HG02642 (cell line): ENCODE measurements around the gene NDUFAF8.
A peak's percentile ranks its signal among the peaks of the same experiment; 100 is the strongest.

Experiments used
- ATAC-seq: cut with Tn5 transposase; IDR thresholded peaks from one replicate; pipeline ENCODE4 v1.9.1; 2021; ENCODE audit warnings: mild to moderate bottlenecking; ENCODE audit not compliant: unreplicated experiment, poor library complexity

NDUFAF8 gene, protein sequence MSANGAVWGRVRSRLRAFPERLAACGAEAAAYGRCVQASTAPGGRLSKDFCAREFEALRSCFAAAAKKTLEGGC

DNA sequence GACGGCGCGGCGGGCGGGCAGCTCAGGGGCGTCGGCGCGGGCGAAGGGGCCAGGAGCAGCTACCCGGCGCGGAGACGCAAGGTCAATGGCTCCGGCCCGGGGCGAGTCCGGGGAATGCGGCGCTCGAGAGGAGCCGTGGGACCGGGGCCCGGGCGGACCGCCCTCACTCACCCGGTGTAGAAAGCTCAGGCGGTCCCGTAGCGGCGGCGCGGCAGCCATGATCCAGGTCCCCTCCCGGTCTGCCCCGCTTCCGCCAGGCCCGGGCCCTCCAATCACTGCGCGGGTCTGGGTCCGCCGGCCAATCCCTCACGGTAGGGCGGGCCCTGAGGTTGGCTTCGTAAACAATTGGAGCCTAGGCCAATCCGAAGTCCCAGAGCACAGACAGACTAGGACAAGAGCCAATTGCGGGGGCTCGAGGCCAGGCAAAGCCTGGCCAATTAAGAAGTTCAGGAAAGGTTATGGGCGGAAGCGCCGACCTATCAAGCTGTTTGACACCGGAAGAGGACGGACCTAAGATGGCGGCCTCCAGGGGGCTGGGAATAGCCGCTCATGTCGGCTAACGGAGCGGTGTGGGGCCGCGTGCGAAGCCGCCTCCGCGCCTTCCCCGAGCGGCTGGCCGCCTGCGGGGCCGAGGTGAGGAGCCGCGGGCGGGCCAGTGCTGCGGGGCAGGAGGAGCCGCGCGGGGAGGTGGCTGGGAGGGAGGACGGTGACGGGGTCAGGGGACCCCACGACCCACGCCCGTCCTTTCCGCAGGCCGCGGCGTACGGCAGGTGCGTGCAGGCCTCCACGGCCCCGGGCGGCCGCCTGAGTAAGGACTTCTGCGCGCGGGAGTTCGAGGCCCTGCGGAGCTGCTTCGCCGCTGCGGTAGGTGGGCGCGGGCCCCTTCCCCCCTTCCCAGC, at the start of gene NDUFAF8, which contains the start of gene TEPSIN:
Gene NDUFAF8, plus strand, starts transcription at position 504 of the 899 bp plus-strand sequence. Its CDS starts 46 bp downstream, at position 550.
Gene TEPSIN, minus strand, starts transcription at position 241 of the 899 bp plus-strand sequence. Its CDS starts 22 bp downstream, at position 219.
- peak; percentile 90 for ATAC-seq

DNA sequence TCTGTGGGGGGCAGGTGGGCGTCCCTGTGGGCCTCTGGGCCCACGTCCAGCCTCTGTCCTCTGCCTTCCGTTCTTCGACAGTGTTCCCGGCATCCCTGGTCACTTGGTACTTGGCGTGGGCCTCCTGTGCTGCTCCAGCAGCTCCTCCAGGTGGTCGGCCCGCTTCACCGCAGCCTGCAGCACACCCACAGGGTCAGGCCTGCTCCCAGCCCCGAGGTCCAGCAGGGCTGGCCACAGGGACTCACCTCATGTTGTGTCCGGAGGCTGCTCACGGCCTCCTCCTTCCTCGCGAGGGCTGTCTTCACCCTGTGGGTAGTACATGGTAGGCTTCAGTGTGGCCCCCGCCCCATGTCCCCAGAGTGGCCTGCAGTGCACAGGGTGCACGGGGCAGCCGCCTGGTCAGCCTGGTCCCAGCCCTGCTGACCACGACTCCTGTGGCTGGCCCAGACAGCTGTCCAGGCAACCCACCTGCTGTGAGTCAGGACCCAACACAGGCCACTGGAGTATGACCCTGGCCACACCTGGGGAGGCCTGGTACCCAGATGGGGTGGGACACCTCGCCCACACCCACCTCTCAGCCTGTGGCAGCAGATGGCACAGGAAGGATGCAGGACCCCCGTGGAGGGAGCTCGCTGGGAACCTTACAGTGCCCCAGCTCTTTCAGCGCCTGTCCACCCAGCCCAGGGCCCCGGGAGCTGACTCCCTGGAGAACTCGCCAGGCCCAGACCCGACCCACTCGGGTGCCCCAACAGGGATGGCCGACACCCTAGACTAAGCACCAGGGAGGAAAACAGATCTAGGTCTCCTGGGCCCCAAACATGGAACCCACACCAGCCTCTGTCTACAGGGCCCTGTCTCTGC, 49.2 kb upstream of the NDUFAF8 start:
- no peak for ATAC-seq

DNA sequence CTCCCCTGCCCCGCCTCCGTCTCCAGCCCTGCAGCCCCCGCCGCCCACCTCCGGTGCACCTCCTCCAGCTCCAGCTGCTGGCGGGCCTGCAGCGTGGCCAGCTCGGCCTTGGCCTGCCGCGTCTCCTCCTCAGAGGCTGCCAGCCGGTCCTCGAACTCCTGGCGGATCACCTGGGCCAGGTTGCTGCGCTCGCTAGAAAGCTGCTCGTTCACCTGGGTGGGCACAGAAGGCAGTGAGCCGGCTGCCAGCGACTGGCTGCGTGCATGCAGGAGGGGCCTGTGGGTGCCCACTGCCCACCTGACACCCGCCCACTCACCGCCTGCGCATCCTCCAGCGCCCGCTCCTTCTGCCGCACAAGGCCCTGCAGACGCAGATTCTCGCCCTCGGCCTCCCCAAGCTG, 48.5 kb upstream of the NDUFAF8 start:
- ATAC-seq: no peak

DNA sequence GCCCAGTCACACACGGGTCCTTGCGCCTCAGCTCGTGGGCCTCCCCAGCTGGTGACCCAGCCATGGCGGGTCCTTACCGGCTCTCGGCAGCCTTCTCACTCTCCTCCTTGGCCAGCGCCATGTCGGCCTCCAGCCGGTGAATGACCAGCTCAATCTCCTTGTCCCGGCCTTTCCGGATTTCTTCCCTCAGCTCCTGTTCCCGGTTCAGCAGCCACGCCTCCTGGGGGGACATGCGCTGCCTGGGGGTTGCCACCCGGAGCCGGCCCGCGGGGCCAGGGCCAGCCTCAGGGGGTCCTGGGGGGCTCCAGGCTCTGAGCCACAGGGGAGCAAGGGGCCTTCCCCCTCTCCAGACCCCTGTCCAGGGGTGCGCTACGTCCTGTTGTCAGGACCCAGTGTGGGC, 48.0 kb upstream of the NDUFAF8 start:
- no peak for ATAC-seq

DNA sequence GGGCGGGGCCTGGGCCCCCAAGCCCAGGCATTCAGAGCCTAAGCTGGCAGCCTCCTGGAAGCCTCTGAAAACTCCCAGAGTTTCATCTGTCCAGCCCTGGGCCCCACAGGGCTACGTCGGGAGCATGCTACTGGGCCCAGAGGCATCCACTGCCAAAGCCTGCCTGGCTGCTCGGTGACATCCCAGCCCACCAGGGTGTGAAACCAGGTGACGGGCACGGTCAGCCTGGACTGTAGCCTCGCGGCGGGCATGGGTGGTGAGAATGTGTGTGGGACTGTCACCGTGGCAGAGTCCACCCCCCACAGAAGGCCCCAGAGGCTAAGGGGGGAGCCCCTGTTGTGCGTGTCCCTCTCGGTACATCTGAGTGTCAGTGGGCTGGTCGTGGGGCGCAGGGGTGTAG, 47.5 kb upstream of the NDUFAF8 start:
- ATAC-seq: no peak

DNA sequence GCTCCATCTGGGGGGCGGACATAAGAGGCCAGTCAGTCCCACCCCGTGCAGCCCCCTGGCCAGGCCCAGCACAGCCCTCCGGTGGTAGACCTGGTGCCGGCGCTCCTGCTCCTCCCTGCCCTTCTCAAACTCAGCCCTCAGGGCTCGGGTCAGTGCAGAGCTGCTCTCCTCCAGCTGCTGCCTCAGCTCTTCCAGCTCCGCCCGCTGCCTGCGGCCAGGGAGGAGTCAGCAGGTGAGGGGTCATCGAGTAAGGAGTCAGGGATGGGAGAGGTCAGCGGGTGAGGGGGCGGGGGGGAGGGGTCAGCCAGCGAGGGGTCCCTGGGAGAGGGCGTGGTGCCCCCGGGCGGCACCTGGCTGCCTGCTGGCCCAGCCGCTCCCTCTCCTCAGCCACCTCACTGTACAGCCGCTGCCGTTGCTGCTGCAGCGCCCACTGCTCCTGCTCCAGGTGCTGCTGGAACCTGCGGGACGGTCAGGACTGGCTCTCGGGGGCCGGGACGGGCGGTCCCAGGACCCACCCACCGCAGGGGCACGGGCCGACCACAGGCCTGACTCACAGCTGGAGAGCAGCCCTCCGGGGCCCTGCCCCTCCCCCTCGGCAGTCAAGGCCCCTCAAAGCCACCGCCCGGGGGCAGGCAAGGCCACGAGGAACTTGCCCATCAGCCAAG, 46.6 kb upstream of the NDUFAF8 start:
- no peak for ATAC-seq

DNA sequence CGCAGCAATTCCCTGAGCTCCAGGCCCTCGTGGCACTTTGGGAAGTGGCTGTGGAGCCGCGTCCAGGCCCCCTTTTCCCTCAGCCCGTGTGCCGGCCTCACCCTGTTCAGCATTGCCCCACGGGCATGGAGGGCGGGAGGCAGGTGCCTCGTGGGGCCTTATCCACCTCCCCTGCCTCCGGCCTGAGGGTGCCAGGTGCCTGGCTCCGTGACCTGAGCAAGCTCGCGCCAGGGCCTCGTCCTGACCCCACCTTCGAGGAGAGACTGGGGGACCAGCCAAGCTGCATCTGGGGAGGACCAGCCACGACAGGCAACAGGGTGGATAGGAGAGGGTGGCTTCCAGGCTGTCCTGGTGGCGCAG, 46.1 kb upstream of the NDUFAF8 start:
- ATAC-seq: no peak

DNA sequence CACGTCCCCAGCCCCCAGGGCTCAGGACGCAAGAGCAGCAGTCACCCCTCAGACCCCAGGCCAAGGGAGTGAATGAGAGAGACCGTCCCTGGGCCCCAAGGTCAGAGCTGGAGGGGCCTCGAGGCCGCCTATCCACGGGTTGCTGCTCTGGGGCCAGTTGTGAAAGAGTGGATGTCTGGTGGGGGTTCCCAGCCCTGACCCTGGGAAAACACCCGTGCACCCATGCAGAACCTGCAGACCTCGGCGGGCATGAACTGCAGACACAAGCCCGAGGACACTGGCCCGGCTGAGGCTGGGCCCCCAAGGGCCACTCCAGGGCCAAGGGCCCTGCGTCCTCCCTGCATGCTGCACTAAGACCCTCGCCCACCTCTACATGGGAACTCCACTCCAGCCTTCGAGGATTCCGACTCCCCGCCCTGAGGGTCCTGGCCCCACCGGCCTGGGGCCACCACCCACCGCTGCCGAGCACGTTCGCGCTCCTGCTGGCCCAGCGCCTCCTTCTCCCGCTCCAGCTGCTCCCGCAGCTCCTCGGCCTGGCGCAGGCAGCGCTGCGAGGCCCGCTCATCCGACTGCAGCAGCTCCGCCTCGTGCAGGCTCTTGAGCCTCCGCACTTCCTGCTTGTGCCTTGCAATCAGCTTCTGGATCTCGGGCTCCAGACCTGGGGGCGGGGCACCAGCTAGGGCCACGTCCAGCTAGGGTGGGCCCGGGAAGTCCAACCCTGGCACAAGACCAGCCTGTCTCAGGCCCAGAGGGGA, 45.5 kb upstream of the NDUFAF8 start:
- no peak for ATAC-seq

DNA sequence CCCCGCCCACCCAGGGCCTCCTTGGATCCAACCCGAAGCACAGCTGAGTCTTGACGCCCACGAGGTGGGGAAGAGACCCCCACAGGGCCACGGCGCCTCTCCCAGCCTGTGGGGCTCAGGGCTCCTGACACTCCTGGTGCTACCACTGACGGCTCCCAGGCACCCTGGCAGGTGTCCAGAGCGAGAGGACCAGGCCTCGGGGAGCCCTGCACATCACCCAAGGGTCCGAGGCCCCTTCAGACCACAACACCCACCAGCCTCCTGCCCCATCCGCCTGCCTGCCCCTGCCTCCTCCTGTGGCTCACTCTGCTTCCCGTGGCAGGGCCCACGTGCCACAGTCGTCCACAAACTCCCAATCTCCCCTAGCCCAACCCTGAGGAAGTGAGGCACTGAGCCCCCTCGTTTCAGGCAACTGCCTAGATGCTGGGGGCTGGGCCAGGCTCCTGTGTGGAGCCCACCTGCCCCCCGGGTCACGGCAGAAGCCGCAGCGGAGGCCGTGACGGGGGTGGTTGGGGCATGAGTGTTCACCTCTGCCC, 44.8 kb upstream of the NDUFAF8 start:
- ATAC-seq: no peak

DNA sequence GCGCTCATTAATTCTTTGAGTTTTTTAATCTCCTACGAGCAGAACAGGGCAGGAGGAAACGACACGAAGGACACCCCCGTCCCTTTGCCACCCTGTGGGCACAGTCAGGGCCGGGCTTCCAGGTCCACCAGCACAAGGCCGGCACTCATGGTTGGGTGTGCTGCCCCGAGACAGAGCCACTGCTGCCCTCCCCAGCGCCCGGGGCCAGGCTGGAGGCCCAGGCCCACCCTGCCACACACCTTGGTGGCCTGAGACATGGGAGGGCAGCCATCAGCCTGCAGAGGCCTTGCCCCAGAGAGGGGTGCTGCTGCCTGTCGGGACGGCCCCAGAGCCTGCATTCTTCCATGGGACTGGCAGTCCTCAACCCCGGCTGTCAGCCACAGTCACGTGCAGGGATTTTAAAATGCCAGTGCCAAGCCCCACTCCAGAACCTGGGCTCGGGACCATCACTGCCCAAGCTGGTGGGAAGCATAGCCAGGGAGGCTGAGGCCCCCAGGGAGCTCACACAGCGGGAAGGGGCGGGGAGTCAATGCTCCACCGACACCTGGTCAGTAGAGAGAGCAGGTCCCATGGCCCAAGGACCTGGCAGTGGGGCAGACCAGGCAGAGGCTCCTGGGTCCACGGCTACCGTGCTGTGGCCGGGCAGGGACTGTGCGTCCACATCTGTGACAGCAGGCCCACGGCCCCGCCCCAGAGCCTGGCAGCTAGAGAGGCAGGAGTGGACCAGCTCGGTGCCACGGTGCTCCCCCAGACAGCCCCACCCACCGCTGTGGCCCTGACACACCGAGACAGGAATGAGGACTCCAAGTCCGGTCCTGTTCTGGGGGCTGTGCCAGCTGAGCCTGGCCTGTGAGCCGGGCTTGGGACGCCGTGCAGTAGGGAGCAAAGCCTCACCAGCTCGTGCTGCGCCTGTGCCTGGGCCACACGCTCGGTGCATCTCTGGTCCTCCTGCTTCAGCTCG, 43.9 kb upstream of the NDUFAF8 start:
- no peak for ATAC-seq

DNA sequence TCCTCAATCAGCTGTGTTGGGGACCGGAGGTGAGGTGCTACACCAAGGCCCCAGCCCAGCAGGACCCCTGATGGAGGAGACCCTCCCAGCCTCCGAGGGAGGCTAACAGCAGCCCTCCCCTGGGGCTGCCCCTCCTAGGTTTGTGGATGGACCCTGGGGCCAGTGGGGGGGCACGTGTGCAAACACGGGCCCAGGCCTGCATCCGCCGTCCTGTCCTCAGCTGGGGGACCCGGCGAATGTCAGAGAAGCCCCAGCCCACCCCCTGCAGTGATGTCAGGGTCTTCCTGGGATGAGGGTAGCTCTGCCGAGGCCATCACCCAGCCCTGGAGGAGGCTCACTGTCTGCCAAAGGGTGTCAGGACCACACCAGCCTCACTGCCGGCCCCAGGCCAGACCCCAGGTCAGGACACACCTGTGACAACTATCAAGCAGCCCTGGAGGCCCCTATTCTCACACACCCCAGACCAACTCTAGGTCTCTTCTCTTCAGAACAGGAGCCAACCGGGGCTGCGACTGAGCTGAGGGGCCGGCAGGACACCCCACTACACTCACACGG, 43.1 kb upstream of the NDUFAF8 start:
- no peak for ATAC-seq

DNA sequence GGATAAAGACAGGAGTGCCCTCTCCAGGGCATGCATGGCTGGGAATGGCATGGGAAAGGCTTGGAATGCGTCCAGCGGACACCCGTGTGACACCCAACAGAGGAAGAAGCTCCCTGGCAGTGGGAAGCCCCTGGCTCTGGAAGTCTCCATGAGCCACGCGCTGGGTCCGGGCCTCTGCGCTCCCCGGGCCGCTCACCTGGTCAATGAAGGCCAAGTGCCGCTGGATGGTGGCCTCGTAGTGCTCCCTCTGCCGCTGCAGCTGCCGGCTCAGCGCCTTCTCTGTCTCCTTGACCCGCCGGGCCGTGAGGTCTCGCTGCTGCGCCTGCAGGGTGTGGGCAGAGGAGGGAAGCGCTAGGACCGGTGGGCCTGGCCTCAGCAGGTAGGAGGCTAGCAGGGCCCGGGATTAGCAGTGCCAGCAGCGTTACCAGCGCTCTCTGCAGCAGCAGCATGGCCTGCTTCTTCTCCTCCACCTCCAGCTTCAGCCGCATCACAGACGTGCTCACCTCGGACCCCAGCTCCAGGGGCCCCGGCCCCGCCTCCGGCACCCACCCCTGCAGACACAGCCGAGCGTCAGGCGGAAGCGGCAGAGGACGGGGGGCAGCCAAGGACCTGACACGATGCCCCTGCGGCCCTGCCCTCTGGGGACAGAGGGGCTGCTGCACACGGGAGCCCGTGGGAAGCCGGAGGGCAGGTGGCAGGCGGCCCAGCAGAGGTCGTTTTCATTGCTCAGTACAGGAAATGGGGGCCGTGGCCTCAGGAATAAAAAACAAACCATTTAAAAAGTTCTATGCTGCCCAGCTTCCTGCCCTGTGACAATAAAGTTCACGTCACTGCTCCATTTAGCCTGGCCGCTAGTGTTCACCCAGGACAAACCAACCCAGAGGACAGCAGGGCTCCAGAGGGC, 42.4 kb upstream of the NDUFAF8 start:
- no peak for ATAC-seq

DNA sequence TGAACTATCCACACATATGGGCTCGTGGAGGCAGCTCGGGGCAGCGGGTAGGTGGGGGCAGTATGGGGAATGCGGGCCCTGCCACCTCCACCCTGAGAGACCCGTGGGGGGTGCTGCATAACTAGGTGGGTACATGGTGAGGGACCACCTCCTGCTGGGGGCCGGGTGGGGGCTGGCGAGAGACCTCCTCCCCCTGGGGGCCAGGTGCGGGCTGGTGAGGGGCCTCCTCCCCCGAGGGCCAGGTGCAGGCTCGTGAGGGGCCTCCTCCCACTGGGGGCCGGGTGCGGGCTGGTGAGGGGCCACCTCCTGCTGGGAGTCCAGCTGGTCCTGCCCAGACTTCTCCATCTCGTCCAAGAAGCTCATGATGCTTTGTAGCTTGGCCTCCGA, 41.7 kb upstream of the NDUFAF8 start:
- no peak for ATAC-seq

DNA sequence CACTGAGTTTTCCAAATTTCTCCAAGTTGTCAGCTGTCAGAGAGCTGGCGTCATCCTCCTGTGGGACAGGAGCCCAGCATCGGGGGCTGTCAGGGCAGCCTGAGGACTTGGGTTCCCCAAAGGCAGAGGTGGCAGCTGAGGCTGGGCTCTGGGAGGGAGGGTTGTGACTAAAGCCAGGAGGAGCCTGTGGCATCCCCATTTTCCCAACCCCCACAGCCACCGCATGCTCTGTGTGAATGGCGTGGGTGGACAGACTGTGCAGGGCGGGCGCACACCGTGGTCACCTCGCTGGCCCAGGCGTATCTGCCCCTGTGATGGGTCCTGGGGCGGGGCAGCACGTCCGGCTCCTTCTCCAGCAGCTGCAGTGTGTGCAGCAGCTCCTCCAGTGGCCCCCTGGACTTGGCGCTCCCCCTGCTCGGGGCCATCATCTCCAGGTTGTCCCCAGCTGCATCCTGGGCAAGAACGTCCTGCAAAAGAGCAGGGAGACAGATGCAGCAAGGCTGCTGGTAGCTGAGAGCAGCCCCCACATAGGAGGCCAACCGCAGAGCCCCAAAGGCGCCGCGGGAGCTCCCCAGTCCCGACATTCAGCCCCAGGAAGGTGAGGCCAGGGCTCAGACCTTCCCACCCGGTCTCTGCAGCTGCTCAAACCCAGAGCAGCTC, 41.2 kb upstream of the NDUFAF8 start:
- ATAC-seq: no peak

DNA sequence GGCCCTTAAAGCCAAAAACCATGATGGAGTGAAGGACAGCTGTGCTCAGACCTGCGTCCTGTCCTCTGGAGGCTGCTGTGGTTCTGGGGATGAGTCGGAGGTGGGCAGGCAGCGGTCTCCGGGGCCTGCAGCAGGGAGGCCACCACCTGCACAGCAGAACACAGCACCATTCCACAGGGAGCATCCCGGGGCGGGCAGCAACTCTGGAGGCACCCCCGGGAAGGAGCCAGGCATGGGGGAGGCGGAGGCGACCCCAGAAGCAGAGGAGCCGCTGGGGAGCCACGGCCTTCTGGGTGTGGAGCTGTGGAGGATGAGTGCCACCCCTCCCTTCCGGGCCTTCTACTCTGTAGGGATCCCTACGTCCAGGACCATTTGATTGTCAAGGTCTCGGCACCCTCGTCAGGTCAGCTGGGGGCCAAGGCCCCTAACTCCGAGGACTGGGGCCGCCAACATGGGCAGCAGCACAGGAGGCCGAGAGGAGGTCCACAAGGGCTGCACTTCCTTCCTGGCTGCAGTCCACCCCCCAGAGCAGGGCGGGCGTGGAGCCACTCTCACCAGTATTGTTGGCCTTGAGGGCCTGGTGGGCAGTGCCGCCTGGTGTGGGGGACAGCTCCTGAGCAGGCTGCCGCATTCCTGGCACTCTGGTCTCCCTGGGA, 40.2 kb upstream of the NDUFAF8 start:
- ATAC-seq: no peak

DNA sequence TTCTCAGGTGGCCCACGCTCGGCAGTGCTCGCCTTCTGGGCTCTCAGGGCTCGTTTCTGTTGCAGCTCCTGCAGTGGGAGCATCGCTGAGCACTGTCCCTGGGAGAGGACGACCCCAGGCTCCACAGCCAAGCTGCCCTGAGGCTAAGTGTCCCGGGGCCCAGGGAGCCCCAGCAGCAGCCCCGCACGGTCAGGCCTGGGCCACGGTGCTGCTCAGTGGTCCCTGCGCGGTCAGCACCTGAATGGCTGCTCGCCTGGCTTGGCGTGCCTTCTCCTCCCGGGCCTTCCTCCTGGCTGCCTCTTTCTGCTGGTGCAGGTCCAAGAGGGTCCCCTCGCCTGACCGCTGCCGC, 39.7 kb upstream of the NDUFAF8 start:
- ATAC-seq: no peak
